H1 (cell line): ENCODE measurements around the gene TGFBR1. TPM values are rescaled to one million over a fixed set of nuclear protein-coding genes. Genes with fewer than 3 reads are reported as not detected.

Experiments used
- CTCF ChIA-PET: fragments of 300-600 bp; sonication (Branson Sonifier 250); formaldehyde crosslinking; loops from one replicate; lab custom pipeline; 2021; ENCODE audit not compliant: partially characterized antibody; lab: Charles Lee
- POLR2A ChIA-PET: fragments of 300-600 bp; sonication (Branson Sonifier 250); formaldehyde crosslinking; loops from one replicate; lab custom pipeline; 2021; ENCODE audit warnings: inconsistent platforms; ENCODE audit not compliant: partially characterized antibody; lab: Charles Lee
- DNase-seq, 2 experiments: peaks; one replicate each; pipeline versions ENCODE4 v3.0.0 to v3.0.0-alpha.2; 2010 to 2022; ENCODE audit warnings: low spot score in 2 of 2, low read depth in 1 of 2, mixed read lengths in 1 of 2
- FAIRE-seq: peaks from 2 replicates; lab custom pipeline; 2011; peaks lifted over from hg19 to GRCh38; lab: Jason Lieb, UNC
- H2AFZ ChIP-seq: 2 replicates; pipeline ENCODE4 v1.8.1; 2012; ENCODE audit warnings: low read length, inconsistent platforms
- H2AK5ac ChIP-seq: 2 replicates; pipeline ENCODE4 v1.6.1; 2013; ENCODE audit warnings: low read depth, low read length
- H2BK120ac ChIP-seq: replicated peaks from 2 replicates; pipeline ENCODE3; 2013; ENCODE audit warnings: low read depth, low read length, inconsistent platforms
- H2BK12ac ChIP-seq: 2 replicates; pipeline ENCODE4 v1.6.1; 2013; ENCODE audit warnings: low read depth, low read length
- H2BK15ac ChIP-seq: 2 replicates; pipeline ENCODE4 v1.6.1; 2013; ENCODE audit warnings: low read length
- H2BK20ac ChIP-seq: 2 replicates; pipeline ENCODE4 v1.6.1; 2013; ENCODE audit warnings: low read length
- H2BK5ac ChIP-seq: 2 replicates; pipeline ENCODE4 v1.6.1; 2013; ENCODE audit warnings: low read depth, low read length
- H3K14ac ChIP-seq: 2 replicates; pipeline ENCODE4 v1.6.1; 2013; ENCODE audit warnings: inconsistent platforms; ENCODE audit not compliant: insufficient read length
- H3K18ac ChIP-seq: 2 replicates; pipeline ENCODE4 v1.6.1; 2013; ENCODE audit warnings: low read length; ENCODE audit errors: extremely low read depth
- H3K23ac ChIP-seq: 2 replicates; pipeline ENCODE4 v1.6.1; 2013; ENCODE audit warnings: inconsistent platforms; ENCODE audit not compliant: insufficient read length
- H3K23me2 ChIP-seq: 2 replicates; pipeline ENCODE4 v1.6.1; 2013; ENCODE audit warnings: low read depth, low read length
- H3K27ac ChIP-seq: 2 replicates; pipeline ENCODE4 v1.6.1; 2011; ENCODE audit warnings: low read depth, low read length, inconsistent platforms
- H3K27me3 ChIP-seq, 4 experiments: replicated peaks in 1 of 4; 1 replicate in 1 of 4; 2 replicates in 3 of 4; pipeline versions ENCODE4 v1.6.1 to v1.8.1; 2011 to 2013; ENCODE audit warnings: low read length in 3 of 4, mild to moderate bottlenecking in 3 of 4, inconsistent platforms in 2 of 4, mixed read lengths in 2 of 4, moderate library complexity in 1 of 4; ENCODE audit not compliant: control insufficient read depth in 3 of 4, insufficient read depth in 3 of 4; ENCODE audit errors: extremely low read depth in 1 of 4
- H3K36me3 ChIP-seq, 4 experiments: 2 replicates each; pipeline versions ENCODE4 v1.6.1 to v1.8.1; 2011 to 2013; ENCODE audit warnings: mild to moderate bottlenecking in 4 of 4, low read length in 3 of 4, moderate library complexity in 2 of 4, control low read depth in 1 of 4, inconsistent platforms in 1 of 4; ENCODE audit not compliant: insufficient read depth in 4 of 4, control insufficient read depth in 2 of 4
- H3K4ac ChIP-seq: replicated peaks from 2 replicates; pipeline ENCODE3; 2013; ENCODE audit warnings: low read length, low read depth, mixed read lengths, inconsistent platforms; ENCODE audit not compliant: insufficient read length
- H3K4me1 ChIP-seq, 4 experiments: replicated peaks in 1 of 4; 1 replicate in 1 of 4; 2 replicates in 3 of 4; pipeline versions ENCODE4 v1.6.1 to v1.8.1; 2011 to 2013; ENCODE audit warnings: low read length in 3 of 4, inconsistent platforms in 2 of 4, mixed read lengths in 1 of 4; ENCODE audit not compliant: insufficient read depth in 4 of 4, control insufficient read depth in 3 of 4
- H3K4me2 ChIP-seq, 2 experiments: 2 replicates each; pipeline versions ENCODE4 v1.6.1 to v1.8.1; 2011 to 2013; ENCODE audit warnings: low read depth in 2 of 2, low read length in 2 of 2, control low read depth in 1 of 2, inconsistent platforms in 1 of 2, mild to moderate bottlenecking in 1 of 2; ENCODE audit not compliant: insufficient read depth in 1 of 2
- H3K4me3 ChIP-seq, 4 experiments: fragments of 200-600, 300-600 bp in 1 of 4; sonication (generic), shearing (Covaris generic), sonication (Bioruptor Twin) in 1 of 4; 2 replicates each; pipeline versions ENCODE4 v1.5.1 to v1.8.1; 2011 to 2016; ENCODE audit warnings: low read length in 4 of 4, low read depth in 3 of 4, control low read depth in 2 of 4, inconsistent platforms in 2 of 4, mild to moderate bottlenecking in 2 of 4, mixed read lengths in 1 of 4, moderate library complexity in 1 of 4; ENCODE audit not compliant: insufficient read depth in 2 of 4; ENCODE audit errors: extremely low read depth in 1 of 4
- H3K56ac ChIP-seq: replicated peaks from 2 replicates; pipeline ENCODE3; 2013; ENCODE audit warnings: low read depth, mild to moderate bottlenecking, mixed read lengths, low read length, inconsistent platforms; ENCODE audit not compliant: insufficient read length
- H3K79me1 ChIP-seq: 2 replicates; pipeline ENCODE4 v1.6.1; 2013; ENCODE audit warnings: low read depth, low read length, control low read depth
- H3K79me2 ChIP-seq, 2 experiments: 2 replicates each; pipeline versions ENCODE4 v1.6.1 to v1.8.1; 2012 to 2013; ENCODE audit warnings: low read length in 2 of 2, mild to moderate bottlenecking in 2 of 2, inconsistent platforms in 1 of 2; ENCODE audit not compliant: insufficient read depth in 2 of 2, control insufficient read depth in 1 of 2
- H3K9ac ChIP-seq, 4 experiments: replicated peaks in 1 of 4; 1 replicate in 1 of 4; 2 replicates in 3 of 4; pipeline versions ENCODE4 v1.6.1 to v1.8.1; 2011 to 2013; ENCODE audit warnings: low read depth in 3 of 4, low read length in 3 of 4, control low read depth in 2 of 4, mild to moderate bottlenecking in 2 of 4, moderate library complexity in 2 of 4, inconsistent platforms in 1 of 4; ENCODE audit errors: extremely low read depth in 1 of 4
- H3K9me3 ChIP-seq, 2 experiments: 2 replicates each; pipeline versions ENCODE4 v1.6.1 to v1.8.1; 2012 to 2013; ENCODE audit warnings: mild to moderate bottlenecking in 2 of 2, moderate library complexity in 2 of 2, control low read depth in 1 of 2, inconsistent platforms in 1 of 2, low read depth in 1 of 2, low read length in 1 of 2, mixed read lengths in 1 of 2; ENCODE audit not compliant: insufficient read depth in 2 of 2
- H4K20me1 ChIP-seq, 2 experiments: replicated peaks in 1 of 2; 2 replicates each; pipeline versions ENCODE3 to v1.8.1; 2011 to 2013; ENCODE audit warnings: inconsistent platforms in 2 of 2, low read length in 2 of 2, mild to moderate bottlenecking in 1 of 2; ENCODE audit not compliant: insufficient read depth in 2 of 2, control insufficient read depth in 1 of 2
- H4K5ac ChIP-seq: 2 replicates; pipeline ENCODE4 v1.6.1; 2013; ENCODE audit warnings: low read length, low read depth, mixed read lengths, inconsistent platforms; ENCODE audit not compliant: insufficient read length
- H4K8ac ChIP-seq: 2 replicates; pipeline ENCODE4 v1.8.0; 2013; ENCODE audit warnings: mild to moderate bottlenecking, moderate library complexity, low read length, inconsistent platforms; ENCODE audit not compliant: insufficient read depth; ENCODE audit errors: extremely low read depth
- H4K91ac ChIP-seq: replicated peaks from 2 replicates; pipeline ENCODE3; 2013; ENCODE audit warnings: low read length, mixed read lengths, inconsistent platforms; ENCODE audit not compliant: insufficient read length
- CBX5 ChIP-seq: fragments of 300-800, 300-1000 bp; sonication (generic); IDR thresholded peaks from 2 replicates; pipeline ENCODE4 v1.7.1; 2016; ENCODE audit warnings: antibody characterized with exemption, low read length, low read depth
- CEBPB ChIP-seq: IDR thresholded peaks from 2 replicates; pipeline ENCODE4 v1.6.1; 2012; ENCODE audit warnings: low read depth, low read length
- CHD1 ChIP-seq: IDR thresholded peaks from 2 replicates; pipeline ENCODE4 v1.6.1; 2012; ENCODE audit warnings: low read depth, low read length, improper control_type of control experiment
- GABPA ChIP-seq: IDR thresholded peaks from 2 replicates; pipeline ENCODE4 v1.6.1; 2011; ENCODE audit warnings: mild to moderate bottlenecking, low read length, moderate library complexity, borderline replicate concordance; ENCODE audit not compliant: insufficient read depth
- HDAC6 ChIP-seq: IDR thresholded peaks from one replicate; pipeline ENCODE4 v1.7.1; 2012; ENCODE audit warnings: low read depth, mild to moderate bottlenecking, inconsistent platforms, low read length, moderate library complexity
- NANOG ChIP-seq: IDR thresholded peaks from 2 replicates; pipeline ENCODE4 v1.6.1; 2011; ENCODE audit warnings: low read length, low read depth, mild to moderate bottlenecking, inconsistent platforms; ENCODE audit not compliant: insufficient read depth, poor library complexity, severe bottlenecking
- POLR2A ChIP-seq, 2 experiments: IDR thresholded peaks; 1 replicate in 1 of 2; 2 replicates in 1 of 2; pipeline ENCODE4 v1.6.1; 2011; ENCODE audit warnings: low read depth in 2 of 2, low read length in 2 of 2, mild to moderate bottlenecking in 2 of 2; ENCODE audit errors: control extremely low read depth in 1 of 2
- POLR2AphosphoS5 ChIP-seq: IDR thresholded peaks from 2 replicates; pipeline ENCODE4 v1.6.1; 2011; ENCODE audit warnings: low read depth, low read length
- RAD21 ChIP-seq, 2 experiments: IDR thresholded peaks in 1 of 2; conservative IDR thresholded peaks in 1 of 2; 2 replicates each; pipeline ENCODE4 v1.6.1; 2011; ENCODE audit warnings: low read depth in 2 of 2, low read length in 2 of 2, improper control_type of control experiment in 1 of 2, inconsistent platforms in 1 of 2, mild to moderate bottlenecking in 1 of 2, moderate library complexity in 1 of 2
- RFX5 ChIP-seq: IDR thresholded peaks from 2 replicates; pipeline ENCODE4 v1.6.1; 2011; ENCODE audit warnings: low read depth, low read length, improper control_type of control experiment, borderline replicate concordance
- SP1 ChIP-seq: IDR thresholded peaks from 2 replicates; pipeline ENCODE4 v1.6.1; 2011; ENCODE audit warnings: low read depth, low read length
- SP2 ChIP-seq: IDR thresholded peaks from 2 replicates; pipeline ENCODE4 v1.6.1; 2012; ENCODE audit warnings: mild to moderate bottlenecking, low read length, inconsistent platforms
- WGBS, 2 experiments: shearing (Covaris generic) in 1 of 2; methylation state at CpG; one replicate each; pipeline versions ENCODE4 v1.1.6 to v1.1.7; 2013 to 2015; ENCODE audit warnings: low lambda C conversion rate in 2 of 2, mixed read lengths in 2 of 2, inconsistent platforms in 1 of 2, low coverage in 1 of 2, missing lambda C conversion rate in 1 of 2; ENCODE audit not compliant: insufficient replicate concordance in 2 of 2, insufficient coverage in 1 of 2, insufficient read length in 1 of 2; ENCODE audit errors: extremely low coverage in 1 of 2, missing lambda C conversion rate in 1 of 2; 5-methylcytosine and 5-hydroxymethylcytosine counted together
- polyA plus RNA-seq, 7 experiments: library from polyadenylated mRNA; depleted of rRNA in 3 of 7; stranded (reverse) in 5 of 7; unstranded in 2 of 7; fragments of >200 nt in 5 of 7; fragments of 200-250 nt in 2 of 7; gene quantifications; 1 replicate in 5 of 7; 2 replicates in 1 of 7; 4 replicates in 1 of 7; pipeline versions ENCODE4 v1.2.1 to v1.2.3, GENCODE V29; 2011 to 2013; ENCODE audit warnings: missing spikeins in 2 of 7, mixed read lengths in 2 of 7
- total RNA-seq: library from RNA; stranded (reverse); fragmentation: NEBNext Ultra II Directional; extraction: Animal tissue kit (Norgen Biotek cat#: 25700); gene quantifications from 2 replicates; pipeline ENCODE4 v1.2.1, GENCODE V29; 2021
- TF ChIP-seq, protein P1 (sequence below): IDR thresholded peaks from 2 replicates; pipeline ENCODE4 v1.6.1; 2012; ENCODE audit warnings: low read length, inconsistent platforms

Gene TGFBR1
- total and polyA plus RNA-seq, 2 of the 8 experiments (the other 6 are each of a cell fraction or from before 2014, with no cell fraction given): 16.8 to 52.4 TPM

GRCh38 chr9:99185934-99186333 is 81.0 kb downstream of the TGFBR1 start:
- Histone ChIP-seq H3K79me1 (no peaks in the 10 kb centered on the region), H3K4me1 (peaks cover 0 to 3% (median 1%) of the 10 kb centered on the region in 4 experiments; a peak in 2 of 7 replicates), H3K23me2 (no peaks in the 10 kb centered on the region), H3K14ac (no peak overlapping the region), H4K8ac (no peak overlapping the region), H4K5ac (no peak overlapping the region), H3K36me3 (no peaks in the 10 kb centered on the region), H4K91ac (no peak overlapping the region), H3K27ac (no peak overlapping the region), H3K79me2 (no peaks in the 10 kb centered on the region), H2AFZ (peak overlapping the region; percentile 34; the same call in 1 of the 2 replicates), H3K23ac (no peak overlapping the region), H3K9ac (no peak overlapping the region), H2BK120ac (no peak overlapping the region), H2AK5ac (no peak overlapping the region), H2BK20ac (no peak overlapping the region), H2BK5ac (no peak overlapping the region), H3K4me3 (no peak overlapping the region), H3K4me2 (no peak overlapping the region), H3K4ac (no peak overlapping the region), H2BK15ac (no peak overlapping the region; the same call in 1 of the 2 replicates), H4K20me1 (no peaks in the 10 kb centered on the region), H3K9me3 (no peaks in the 10 kb centered on the region), H3K56ac (no peak overlapping the region), H3K27me3 (no peaks in the 10 kb centered on the region), H3K18ac (no peak overlapping the region), H2BK12ac (no peak overlapping the region)
- FAIRE-seq: no peak
- 96% methylated on average over 5 of the region's 5 CpGs; no CpG with 5 or more reads in 1 of the 2 experiments for WGBS, 2 experiments
- POLR2A ChIA-PET: interaction anchor here (1.0 to 1.8 kb wide), 3 partner anchors 17 to 33 kb away, joined by 3 to 4 read pairs (median 3); no protein-coding TSS in a partner anchor
- CTCF ChIA-PET: interaction anchor here (1.1 to 9.4 kb wide), 17 partner anchors 12 to 793 kb away, joined by 3 to 105 read pairs (median 8); partner anchors contain the start of gene ALG2
- DNase-seq: no peak
- TF ChIP-seq GABPA: no peak
- no peak for TF ChIP-seq CBX5
- no peak for TF ChIP-seq RFX5
- TF ChIP-seq RAD21 (IDR thresholded peaks at IDR 0.05 in 1 of 2, conservative IDR thresholded peaks at IDR 0.05 in 1 of 2; ENCODE audit: low read depth in 2 of 2, low read length in 2 of 2): no peak
- no peak for TF ChIP-seq SP2
- TF ChIP-seq HDAC6: no peak
- no peak for TF ChIP-seq NANOG
- no peak for TF ChIP-seq CHD1
- no peak for TF ChIP-seq POLR2A (IDR thresholded peaks at IDR 0.05; ENCODE audit: control extremely low read depth in 1 of 2, low read depth in 2 of 2, low read length in 2 of 2)
- TF ChIP-seq, protein P1, sequence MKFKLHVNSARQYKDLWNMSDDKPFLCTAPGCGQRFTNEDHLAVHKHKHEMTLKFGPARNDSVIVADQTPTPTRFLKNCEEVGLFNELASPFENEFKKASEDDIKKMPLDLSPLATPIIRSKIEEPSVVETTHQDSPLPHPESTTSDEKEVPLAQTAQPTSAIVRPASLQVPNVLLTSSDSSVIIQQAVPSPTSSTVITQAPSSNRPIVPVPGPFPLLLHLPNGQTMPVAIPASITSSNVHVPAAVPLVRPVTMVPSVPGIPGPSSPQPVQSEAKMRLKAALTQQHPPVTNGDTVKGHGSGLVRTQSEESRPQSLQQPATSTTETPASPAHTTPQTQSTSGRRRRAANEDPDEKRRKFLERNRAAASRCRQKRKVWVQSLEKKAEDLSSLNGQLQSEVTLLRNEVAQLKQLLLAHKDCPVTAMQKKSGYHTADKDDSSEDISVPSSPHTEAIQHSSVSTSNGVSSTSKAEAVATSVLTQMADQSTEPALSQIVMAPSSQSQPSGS: no peak
- TF ChIP-seq SP1: no peak
- no peak for TF ChIP-seq POLR2AphosphoS5
- no peak for TF ChIP-seq CEBPB
